M059J (cell line): ENCODE data around the gene CCDC167. TPM values are rescaled to one million over a fixed set of nuclear protein-coding genes. Genes with fewer than 3 reads are reported as not detected.
"Not testable (repeated sequence)": the region's sequence is repeated elsewhere in the genome, so short reads cannot be mapped to it uniquely, and the experiment has no call there.

Experiments
- DNase-seq: peaks from one replicate; pipeline ENCODE4 v3.0.0-alpha.2; 2012; ENCODE audit warnings: low read depth
- total RNA-seq: library from RNA; depleted of rRNA; stranded (reverse); fragments of >200 nt; shearing (Covaris generic); gene quantifications from 2 replicates; pipeline ENCODE4 v1.2.3, GENCODE V29; 2014

Gene CCDC167
- total RNA-seq, 1 experiment from 2014 or later = 61.9 TPM

DNA sequence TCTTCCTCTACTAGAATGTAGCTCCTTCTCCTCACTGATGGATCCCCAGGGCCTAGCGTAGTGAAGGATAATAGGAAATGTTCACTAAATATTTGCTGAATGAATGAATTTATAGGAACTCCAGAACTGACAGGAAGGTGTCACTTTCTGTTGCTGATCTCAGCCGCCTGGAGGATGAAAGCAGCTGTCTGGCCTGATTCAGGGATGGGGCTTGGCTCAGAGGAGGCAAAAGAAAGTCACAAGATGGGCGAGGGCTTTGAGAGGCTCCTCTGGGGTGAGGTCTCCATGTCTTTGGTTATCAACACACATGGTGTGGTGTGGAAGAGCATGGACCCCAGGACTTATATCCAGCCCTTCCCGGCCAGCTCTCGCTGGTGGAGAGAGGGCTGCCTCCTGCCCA, 11.5 kb upstream of the CCDC167 start:
- no peak for DNase-seq

DNA sequence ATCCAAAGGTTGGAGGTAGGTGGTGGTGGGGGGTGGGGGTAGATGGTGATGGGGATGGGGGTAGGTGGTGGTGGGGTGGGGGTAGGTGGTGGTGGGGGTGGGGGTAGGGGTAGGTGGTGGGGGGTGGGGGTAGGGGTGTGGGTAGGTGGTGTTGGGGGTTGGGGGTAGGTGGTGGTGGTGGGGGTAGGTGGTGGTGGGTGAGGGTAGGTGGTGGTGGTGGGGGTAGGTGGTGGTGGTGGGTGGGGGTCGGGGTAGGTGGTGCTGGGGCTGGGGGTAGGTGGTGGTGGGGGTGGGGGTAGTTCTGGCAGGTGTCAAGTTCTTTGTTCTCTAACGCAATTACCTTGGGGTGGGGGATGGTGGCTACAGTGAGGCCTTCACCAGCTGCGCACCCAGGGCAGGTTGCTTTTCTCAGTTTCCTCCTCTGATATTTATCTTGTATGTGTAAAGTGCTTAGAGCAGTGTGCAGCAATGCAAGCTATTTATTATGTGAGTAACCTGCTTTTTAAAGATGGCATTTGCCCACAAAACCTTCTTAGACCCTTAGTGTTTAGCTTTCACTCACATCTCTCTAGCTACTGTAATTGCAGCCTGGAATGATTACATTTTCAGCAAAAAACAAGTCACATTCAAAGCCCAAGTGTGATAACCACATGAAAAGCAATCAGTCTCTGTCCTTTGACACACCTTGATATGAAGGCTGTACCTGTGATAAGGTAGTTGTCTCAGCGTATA, 8.2 kb upstream of the CCDC167 start:
- no peak for DNase-seq

DNA sequence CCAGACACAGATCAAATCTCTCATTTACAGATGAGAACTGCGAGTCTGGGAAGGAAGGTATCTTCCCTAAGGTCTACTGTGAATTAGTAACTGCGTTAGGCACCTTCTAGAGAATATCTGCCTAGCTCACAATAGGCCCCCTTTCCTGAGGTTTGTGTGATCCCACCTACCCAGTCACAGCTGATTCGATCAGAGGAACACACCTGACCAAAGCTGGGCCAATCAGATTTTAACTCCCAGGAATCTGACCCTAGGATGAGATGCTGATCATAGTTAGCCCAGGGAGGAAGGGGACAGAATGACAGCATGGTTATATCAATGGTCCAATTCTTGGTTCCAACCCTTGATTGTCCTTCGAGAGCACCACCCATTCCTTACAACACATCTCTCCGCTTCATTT, 7.4 kb upstream of the CCDC167 start:
- DNase-seq = no peak

DNA sequence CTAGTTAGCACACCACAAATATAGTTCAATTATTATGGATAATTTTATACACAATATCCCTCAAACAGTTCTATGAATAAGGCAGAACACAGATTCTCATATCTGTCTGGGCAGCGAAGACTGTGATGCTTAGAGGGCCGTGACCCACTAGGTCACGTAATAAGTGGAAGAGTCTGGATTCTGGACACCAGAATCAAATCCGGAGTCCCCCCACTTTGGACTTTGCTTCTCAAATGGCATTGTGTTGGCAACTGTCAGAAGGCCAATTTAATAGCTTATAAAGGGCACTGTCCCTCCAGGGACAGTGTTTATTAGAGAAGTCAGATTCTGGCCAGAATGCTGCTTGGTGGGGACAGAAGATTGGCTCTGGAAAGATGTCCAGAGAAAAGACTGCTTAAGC, 6.8 kb upstream of the CCDC167 start:
- no peak for DNase-seq

GRCh38 chr6:37504024-37504423, 4.3 kb upstream of the CCDC167 start:
- DNase-seq = no peak

DNA sequence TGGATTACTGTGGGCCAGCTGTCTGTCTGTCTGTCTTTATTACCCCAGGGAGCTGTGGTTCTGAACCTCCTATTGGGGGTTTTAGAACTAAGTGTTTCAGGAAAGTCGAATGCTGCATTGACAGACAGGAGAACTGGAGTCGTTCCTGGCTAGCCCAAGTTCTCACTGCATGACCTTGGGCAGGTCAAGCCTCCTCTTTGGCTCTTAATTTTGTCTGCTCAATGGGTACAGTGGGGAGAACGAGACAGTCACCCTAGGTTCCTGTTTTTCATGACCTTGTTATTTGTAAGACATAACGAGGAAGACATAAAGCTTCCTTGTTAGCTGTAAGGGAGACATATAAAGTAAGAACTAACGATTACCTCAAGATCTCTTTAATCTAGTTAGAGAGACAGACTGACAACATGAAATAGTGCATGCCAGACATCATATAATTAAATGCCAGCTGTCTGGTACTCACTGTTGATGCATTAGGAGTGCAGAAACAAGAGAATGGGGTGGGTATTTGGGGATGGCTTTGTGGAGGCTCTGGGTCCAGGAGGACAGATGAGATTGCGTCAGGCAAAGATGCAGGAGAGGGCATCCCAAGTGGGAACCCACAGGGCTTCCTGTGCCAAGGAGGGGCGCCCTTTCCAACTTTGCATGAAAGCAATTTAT, 3.7 kb upstream of the CCDC167 start:
- no peak for DNase-seq

DNA sequence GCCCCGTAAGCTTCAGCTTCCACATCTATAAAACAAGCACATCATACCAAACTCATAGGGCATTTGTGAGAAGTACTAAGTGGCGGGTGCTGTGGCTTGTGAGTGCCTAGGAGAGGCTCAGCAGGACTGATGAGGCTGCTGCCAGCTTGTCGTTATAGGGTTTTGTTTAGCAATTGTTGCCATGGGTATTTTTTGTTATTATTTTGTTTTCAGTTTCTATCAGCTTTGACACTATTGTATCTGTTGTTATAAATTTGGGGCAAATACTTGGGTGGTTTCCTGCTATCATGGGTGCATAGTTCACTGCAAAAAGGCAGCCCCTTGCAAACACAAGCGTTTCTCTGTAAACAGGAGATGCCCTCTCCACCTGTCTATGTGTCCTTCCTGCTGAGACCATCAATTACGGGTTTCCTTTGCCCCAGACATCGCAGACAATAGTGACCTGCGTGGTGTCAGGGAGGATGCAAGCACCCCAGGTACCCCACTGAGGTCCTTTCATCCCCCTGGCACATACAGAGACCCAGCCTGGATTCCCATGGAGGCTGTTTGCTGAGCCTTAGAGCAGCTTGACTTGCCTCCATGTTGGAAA, 3.1 kb upstream of the CCDC167 start:
- no peak for DNase-seq

DNA sequence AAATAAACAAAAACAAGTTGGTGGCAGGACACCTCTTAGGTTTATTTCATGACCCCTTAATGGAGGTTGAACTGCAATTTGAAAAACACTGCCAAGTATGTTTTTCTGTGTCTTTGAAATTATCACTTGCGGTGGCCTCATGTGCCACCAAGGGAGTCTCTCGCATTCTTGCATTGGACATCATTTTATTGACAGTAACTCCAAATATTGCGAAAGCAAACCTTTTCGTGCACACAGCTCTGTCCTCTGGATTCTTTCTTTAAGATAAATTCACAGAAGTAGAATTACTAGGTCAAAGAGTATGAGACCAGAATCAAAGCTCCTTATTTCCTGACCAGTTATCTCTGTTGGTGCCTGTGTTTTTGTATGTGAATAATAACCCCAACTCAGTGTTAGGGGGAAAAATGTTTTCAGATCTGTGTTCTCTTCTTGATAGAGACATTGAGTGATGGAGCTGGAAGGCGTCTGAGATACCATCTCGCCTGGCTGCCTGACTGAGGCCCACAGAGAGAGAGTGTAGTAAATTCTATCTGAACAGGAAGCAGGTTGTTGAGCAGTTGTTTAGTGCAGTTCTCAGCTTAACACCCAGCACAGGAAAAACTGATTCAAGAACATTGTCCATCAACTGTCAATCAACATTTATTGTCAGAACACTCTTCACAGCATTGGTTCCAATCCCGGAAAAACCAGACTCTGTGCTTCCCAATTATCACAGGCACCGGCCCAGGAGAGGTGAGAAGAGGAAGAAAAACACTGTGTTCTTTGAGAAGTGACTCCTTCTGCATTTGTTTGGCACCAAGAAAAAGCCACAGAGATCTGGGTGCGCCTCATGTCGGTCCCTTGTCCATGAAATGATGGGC, 2.2 kb upstream of the CCDC167 start:
- no peak for DNase-seq

- not testable (repeated sequence) for DNase-seq
Observed at GRCh38 chr6:37500904-37501303, 1.2 kb upstream of the CCDC167 start.

DNA sequence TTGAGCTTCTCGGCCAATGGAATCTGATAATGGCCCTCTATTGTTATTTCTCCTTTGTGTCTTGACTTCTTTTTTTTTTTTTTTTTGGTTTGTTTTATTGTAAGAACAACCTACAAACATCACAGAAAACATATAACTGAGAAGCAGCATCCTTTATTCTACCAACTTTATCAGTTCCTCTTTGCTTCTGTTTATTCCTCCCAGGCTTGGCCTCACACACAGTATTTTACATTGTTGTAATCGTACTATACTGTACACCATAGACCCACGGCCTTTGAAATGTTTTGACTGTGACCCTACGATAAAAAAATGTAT, 558 bp upstream of the CCDC167 start:
- DNase-seq = no peak

DNA sequence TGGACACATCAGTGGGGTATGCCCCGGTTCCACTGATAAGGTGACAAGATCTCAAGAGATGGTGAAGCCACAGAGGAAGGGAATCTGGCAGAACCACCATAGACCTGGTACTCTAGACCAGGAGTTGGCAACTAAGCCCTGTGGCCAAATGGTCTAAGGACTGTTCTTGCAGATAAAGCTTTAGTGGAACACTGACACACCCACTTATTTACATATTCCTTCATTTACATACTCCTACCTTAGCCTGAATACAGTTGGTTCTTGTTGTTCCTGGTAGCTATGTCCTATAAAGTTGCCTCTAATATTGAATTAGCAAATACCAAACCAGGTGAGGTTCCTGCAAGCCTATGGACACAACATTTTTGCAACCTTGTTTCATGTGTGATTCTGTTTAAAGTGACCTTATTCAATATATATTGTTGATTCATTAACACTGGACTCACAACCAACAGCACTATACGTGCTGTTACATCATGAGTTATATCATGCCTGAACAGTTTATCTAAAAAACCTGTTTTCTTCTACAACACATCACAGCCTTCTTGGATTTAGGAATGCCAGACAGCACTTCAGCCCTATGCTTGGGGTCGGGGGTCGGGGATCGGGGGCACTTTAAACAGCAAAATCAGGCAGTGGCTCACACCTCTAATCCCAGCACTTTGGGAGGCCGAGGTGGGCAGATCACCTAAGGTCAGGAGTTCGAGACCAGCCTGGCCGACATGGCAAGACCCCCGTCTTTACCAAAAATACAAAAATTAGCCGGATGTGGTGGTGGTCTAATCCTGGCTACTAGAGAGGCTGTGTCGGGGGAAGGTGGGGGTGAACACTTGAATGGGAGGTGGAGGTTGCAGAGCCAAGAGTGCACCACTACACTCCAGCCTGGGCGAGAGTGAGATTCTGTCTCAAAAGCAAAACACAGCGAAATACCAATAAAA, 2.5 kb downstream of the CCDC167 start:
- no peak for DNase-seq

DNA sequence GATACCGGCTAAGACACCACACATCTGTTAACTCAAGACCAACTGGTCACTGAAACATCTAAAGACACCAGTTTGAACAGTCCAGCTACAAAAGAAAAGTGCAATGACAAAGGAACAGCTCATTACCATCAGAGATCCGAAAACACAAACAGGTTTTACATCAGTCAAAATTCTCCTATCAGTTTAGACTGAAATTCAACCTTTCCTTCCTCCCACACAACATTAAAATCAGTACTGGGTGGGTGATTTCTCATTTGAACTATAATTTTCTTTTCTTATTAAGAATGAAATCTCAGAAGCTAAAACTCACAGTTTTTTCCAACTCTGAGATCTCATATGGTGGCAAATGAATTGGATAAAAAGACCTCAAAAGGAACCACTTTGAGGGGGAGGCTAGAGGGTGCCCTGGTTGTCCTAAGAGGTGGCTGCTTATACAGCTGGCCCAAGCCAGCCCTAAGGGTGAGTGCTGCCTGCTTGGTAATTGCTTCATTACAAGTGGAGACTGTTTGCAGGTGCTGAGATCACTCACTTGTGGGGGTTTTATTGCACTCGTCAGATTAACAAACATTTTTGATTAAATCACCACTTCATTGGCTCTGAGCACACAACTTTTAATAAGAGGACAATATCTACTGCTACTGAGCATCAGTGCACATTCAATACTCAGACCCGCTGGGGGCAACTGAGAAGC, 4.3 kb downstream of the CCDC167 start:
- DNase-seq = no peak

DNA sequence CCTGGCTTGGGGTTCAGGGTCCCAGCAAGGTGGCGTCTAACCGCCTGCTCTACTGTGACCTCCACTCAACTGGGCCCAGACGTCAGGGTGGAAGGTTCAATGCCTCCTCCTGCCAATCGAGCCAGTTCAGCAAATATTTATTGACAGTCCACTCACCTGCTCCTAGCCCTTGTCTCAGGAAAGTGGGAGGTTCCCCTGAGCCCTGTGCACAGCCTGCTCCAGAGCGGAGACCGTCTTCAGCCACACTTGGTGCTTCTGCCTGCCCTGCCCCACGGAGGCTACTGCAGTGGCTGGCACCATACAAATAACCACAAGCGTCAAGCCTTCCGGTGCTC, 6.1 kb downstream of the CCDC167 start:
- DNase-seq = no peak

DNA sequence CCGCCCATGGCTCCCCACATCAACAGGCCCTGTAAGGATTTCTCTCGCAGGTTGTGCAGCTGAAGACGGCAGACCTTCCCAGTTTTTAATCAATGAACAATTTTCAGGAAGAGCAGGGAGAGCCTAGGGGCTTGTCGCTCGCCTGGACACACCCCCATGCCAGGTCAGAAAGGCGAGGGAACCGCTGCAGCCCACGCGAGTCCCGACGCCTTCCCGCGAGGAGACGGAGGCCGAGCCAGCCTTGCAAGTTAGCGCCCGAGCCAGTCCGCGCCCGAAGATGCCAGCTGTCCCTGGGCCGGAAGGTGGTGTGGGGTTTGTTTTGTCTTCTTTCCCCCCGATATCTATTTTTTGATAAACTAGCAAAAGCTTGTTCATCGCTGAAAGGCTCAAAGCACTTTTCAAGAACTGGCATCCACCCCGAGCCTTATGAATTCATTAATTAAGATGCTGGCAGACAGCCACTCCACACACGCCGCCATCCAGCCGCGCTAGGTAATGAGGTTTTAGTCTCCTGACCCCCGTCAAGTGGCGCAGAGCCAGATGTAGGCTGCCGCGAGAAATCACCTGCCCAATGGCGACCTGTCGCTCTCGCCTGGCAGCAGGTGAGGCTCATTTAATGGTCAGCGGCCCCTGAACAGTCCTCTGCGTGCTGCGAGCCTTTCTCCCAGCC, 6.6 kb downstream of the CCDC167 start:
- DNase-seq = no peak

DNA sequence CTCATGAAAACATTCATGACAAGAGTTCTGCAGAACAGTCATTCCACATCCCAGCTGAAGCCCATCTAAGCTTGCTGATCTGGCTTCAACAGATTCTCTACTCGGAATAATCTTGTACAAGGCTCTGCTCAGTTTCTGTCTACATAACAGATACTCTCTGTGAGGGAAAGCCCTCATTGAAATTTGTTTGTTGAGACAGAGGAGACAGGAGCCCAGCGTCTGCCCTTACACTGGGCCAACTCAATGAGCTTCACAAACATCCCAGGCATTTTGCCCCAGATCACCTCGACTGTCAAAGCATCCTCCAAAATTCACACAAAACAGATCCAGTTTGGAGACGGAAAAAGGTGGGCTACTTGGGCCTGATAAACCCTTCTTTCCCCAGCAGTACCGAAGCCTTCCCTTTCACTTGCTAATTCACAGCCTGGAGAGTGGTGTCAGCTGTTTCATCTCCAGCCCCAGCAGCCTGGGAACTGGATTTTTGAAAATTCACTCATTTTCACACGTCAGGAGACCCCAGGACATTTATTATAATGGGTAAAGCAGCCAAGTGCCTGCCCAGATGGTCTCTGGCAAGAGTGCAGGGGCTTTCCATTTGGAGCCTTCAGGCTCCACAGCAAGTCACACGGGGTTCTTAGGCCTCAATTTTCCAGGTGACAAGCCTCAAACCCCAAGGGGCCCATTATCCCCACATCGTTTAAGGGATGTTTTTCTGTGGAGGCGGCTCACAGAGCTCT, 7.3 kb downstream of the CCDC167 start:
- no peak for DNase-seq

GRCh38 chr6:37491830-37492208, 7.9 kb downstream of the CCDC167 start:
- no peak for DNase-seq

GRCh38 chr6:37491171-37491829, 8.4 kb downstream of the CCDC167 start:
- no peak for DNase-seq

DNA sequence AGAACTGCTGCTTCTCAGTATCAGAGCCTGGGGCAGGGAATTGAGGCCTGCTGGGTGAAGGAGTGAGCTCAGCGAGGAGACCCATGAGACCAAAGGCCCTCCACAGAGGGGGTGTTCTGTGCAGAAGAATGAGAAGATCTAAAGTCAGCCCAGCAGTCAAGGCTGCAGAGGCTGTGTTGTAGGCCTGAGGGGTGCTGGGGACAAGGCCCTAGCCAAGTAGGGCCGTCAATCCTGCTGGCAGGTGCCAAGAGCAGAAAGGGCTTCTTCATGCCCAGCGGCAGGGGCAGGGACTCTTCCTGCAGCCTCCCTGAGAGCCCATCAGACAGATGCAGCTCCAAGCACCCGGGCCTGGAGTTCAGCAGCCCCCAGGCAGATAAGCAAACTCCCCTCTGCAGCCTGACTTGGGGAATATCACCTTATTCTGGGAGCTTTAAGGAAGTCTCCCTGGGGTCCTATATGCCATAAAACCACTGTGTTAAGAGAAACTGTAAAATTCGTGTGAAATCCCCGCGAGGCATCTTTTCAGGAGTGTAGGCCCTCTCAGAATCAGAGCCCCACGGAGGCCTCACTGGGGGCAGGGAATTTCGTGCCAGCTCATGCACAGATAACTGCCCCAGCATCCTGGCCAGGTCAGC, 9.0 kb downstream of the CCDC167 start:
- DNase-seq = no peak
